GM21619 (cell line): ENCODE data around the gene MYCBP2.
"Not testable (repeated sequence)": the region's sequence is repeated elsewhere in the genome, so short reads cannot be mapped to it uniquely, and the experiment has no call there.

Experiments used
- ATAC-seq: cut with Tn5 transposase; IDR thresholded peaks from one replicate; pipeline ENCODE4 v1.9.1; 2021; ENCODE audit not compliant: unreplicated experiment

The MYCBP2 gene

GRCh38 chr13:77034881-77035280 is 292.0 kb downstream of the MYCBP2 start:
- ATAC-seq: no peak

GRCh38 chr13:77033717-77034302 is 293.1 kb downstream of the MYCBP2 start:
- ATAC-seq: no peak

GRCh38 chr13:77031656-77032243 is 295.1 kb downstream of the MYCBP2 start:
- no peak for ATAC-seq

DNA sequence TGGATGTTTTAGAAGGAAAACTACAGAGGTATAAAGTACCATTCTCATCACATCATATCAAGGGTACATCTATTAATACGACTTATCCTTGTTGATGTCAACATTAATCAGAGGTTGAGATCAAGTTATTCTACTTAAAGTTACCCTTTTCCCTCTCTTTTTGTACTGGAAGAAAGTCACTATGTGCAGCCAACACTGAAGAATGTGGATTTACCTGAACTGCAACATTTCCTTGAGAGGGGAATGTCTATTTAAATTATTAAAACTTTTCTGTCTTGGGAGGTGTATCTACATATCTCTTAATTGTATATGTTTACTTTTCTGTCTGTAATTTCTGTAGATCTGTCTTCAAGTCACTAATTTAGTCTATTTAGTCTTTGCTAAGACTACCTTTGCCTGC is 297.5 kb downstream of the MYCBP2 start:
- ATAC-seq: no peak

- ATAC-seq: no peak
Observed at GRCh38 chr13:77028202-77028601, 298.7 kb downstream of the MYCBP2 start.

DNA sequence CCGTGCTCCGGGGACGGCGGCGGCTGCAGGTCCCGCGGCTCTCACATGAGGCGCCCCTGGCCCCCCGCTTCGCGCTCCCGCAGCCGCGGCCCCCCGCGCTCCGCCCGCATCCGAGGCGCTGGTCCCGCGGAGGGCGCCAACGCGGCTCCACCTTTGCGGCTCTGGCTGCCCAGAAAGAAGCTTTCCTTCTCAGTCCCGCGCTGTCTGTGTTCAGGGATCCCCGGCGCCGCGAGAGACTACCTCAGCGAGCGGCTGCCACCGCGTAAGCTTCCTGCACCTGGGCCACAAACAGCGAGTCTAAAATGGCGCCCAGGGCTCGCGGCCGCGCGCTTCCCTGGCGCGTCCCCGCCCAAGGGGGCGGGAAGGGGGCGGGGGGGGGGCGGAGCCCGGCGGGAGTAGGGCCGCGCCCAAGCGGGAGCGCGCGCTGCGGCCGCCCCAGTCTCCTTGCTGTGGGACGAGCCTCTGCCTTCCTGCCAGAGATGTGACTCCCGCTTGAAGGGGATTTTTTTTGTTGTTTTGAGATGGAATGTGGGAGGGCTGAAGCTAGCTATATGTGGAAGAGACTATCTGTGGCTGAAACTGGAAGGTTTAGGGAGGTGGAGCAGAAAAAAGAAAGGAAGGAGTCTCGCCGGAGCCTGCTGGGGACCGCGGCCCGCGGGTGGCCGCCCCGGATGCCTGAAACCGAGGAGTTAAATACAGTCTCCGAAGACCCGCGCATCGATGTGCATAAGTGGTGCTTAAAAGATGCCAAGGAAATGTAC is 299.9 kb downstream of the MYCBP2 start, which contains the start of gene FBXL3:
FBXL3 (minus strand) TSS at position 299 of the 761 bp plus-strand sequence. CDS start 5,299 bp downstream, outside the sequence.
- peak; percentile 53 for ATAC-seq

- peak; percentile 49 for ATAC-seq
Observed at GRCh38 chr13:77026255-77026860, 300.5 kb downstream of the MYCBP2 start.

- ATAC-seq: no peak
Observed at GRCh38 chr13:77022341-77022740, 304.6 kb downstream of the MYCBP2 start.

GRCh38 chr13:77019756-77020155 is 307.1 kb downstream of the MYCBP2 start:
- ATAC-seq: no peak

- ATAC-seq: no peak
Observed at GRCh38 chr13:77016888-77017623, 309.8 kb downstream of the MYCBP2 start.

GRCh38 chr13:77016251-77016812 is 310.6 kb downstream of the MYCBP2 start:
- no peak for ATAC-seq

GRCh38 chr13:77014906-77015685 is 311.8 kb downstream of the MYCBP2 start:
- no peak for ATAC-seq

DNA sequence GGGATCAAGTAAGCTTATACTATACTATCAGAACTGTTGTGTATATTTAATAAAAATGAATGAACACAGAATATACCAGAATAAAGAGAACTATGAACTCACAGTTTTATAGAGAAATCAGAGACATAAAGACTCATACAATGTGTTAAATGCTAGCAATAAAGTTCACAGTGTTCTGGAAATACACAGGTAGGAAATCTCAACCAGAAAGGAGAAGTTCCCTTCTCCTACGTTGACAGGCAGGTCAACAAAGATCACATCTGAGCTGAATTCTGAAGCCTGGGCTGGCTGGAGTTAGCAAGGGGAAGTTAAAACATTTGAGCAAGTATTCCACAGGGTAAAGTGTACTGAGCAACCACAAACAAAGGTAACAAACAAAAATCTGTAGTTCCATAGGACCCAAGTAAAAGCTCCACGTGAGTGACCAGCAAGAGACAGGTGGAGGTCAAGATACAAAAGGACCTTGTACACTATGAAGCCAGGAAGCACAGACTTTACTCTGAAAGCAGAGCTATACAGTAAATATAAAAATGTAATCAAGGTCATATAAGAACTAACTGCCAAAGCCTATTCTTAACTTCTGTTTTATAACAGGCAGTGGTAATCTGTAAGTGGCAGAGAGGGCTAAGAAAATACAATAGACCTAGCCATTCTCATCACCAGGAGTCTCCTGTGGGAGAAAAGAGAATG is 312.9 kb downstream of the MYCBP2 start:
- no peak for ATAC-seq

GRCh38 chr13:77009719-77010118 is 317.2 kb downstream of the MYCBP2 start:
- ATAC-seq: not testable (repeated sequence)

- no peak for ATAC-seq
Observed at GRCh38 chr13:77009011-77009410, 317.9 kb downstream of the MYCBP2 start.

- ATAC-seq: not testable (repeated sequence)
Observed at GRCh38 chr13:77008337-77008736, 318.6 kb downstream of the MYCBP2 start.

GRCh38 chr13:77002590-77003190 is 324.2 kb downstream of the MYCBP2 start:
- no peak for ATAC-seq

DNA sequence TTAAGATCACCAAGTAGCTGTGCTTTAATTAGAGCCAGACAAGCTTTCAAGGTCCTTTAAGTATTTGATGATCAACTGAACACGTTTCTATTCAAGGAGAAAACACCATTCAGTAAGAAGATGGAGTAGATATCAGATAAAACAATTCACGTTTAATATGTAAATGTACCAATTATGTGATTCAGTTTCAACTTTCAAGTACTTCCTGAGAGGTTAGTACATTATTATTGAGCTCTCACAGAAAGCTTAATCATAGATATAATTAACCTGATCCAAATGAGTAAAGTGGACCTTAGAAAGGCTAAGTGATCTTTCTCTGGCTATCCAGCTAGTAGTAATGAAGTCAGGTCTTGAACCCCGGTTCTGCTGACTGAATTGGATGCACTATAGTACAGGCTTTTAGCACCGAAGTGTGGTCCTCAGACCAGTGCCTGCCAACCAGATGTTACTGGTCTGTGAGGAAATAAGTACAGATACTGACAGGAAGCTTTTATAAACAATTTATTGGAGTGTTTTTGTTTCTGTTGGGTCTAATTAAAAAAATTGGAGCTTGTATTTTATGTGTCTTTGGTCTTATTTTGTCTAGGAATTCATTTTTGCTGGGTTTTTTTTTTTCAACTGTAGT is 324.8 kb downstream of the MYCBP2 start:
- no peak for ATAC-seq
